IMR-90 (cell line): Measurements from ENCODE around the gene CCL13. TPM values are rescaled to one million over a fixed set of nuclear protein-coding genes. Genes with fewer than 3 reads are reported as not detected.

ENCODE experiments used
- ATAC-seq: fragments of 200-7000 bp; cut with Tn5 transposase; 2 replicates; pipeline ENCODE4 v1.9.1; 2020; ENCODE audit warnings: low read depth, mild to moderate bottlenecking, moderate library complexity
- BruUV-seq: library from RNA; stranded (reverse); fragments of 400-500 nt; replicated peaks from 2 replicates; lab custom pipeline; 2021; lab: Mats Ljungman, UMichigan
- CTCF ChIA-PET: fragments of 300-600 bp; formaldehyde crosslinking; extraction: SDS; loops from one replicate; lab custom pipeline; 2021; ENCODE audit warnings: antibody characterized with exemption; lab: Yijun Ruan, JAX
- POLR2A ChIA-PET: fragments of 300-600 bp; sonication (Branson Sonifier 250); formaldehyde crosslinking; loops from one replicate; lab custom pipeline; 2022; ENCODE audit warnings: antibody characterized with exemption; ENCODE audit not compliant: unreplicated experiment; lab: Charles Lee
- DNase-seq: peaks from one replicate; pipeline ENCODE4 v3.0.0; 2013
- H2AFZ ChIP-seq: replicated peaks from 2 replicates; pipeline ENCODE3; 2013; ENCODE audit warnings: low read length, mild to moderate bottlenecking; ENCODE audit not compliant: poor library complexity
- H2AK5ac ChIP-seq: 2 replicates; pipeline ENCODE4 v1.6.1; 2013; ENCODE audit warnings: low read depth, low read length, inconsistent platforms
- H2AK9ac ChIP-seq: replicated peaks from 2 replicates; pipeline ENCODE3; 2013; ENCODE audit warnings: mild to moderate bottlenecking, low read depth, low read length, moderate library complexity; ENCODE audit not compliant: poor library complexity
- H2BK120ac ChIP-seq: 2 replicates; pipeline ENCODE4 v1.6.1; 2013; ENCODE audit warnings: low read depth, low read length, inconsistent platforms
- H2BK15ac ChIP-seq: 3 replicates; pipeline ENCODE4 v1.6.1; 2013; ENCODE audit warnings: low read depth, low read length, inconsistent platforms
- H2BK20ac ChIP-seq: 2 replicates; pipeline ENCODE4 v1.6.1; 2013; ENCODE audit warnings: low read depth, mild to moderate bottlenecking, inconsistent platforms, low read length, moderate library complexity
- H2BK5ac ChIP-seq: 2 replicates; pipeline ENCODE4 v1.6.1; 2013; ENCODE audit warnings: mild to moderate bottlenecking, low read depth, low read length, inconsistent platforms; ENCODE audit not compliant: poor library complexity, severe bottlenecking
- H3K14ac ChIP-seq: replicated peaks from 2 replicates; pipeline ENCODE4 v1.6.1; 2013; ENCODE audit warnings: low read depth, low read length, inconsistent platforms
- H3K18ac ChIP-seq: 2 replicates; pipeline ENCODE4 v1.6.1; 2013; ENCODE audit warnings: low read depth, low read length, control low read depth
- H3K23ac ChIP-seq: 2 replicates; pipeline ENCODE4 v1.6.1; 2013; ENCODE audit warnings: low read depth, low read length, inconsistent platforms
- H3K27ac ChIP-seq: 2 replicates; pipeline ENCODE4 v1.5.1; 2013; ENCODE audit warnings: mild to moderate bottlenecking, control low read depth, low read length; ENCODE audit not compliant: insufficient read depth
- H3K27me3 ChIP-seq: 2 replicates; pipeline ENCODE4 v1.6.1; 2013; ENCODE audit warnings: low read length; ENCODE audit not compliant: control insufficient read depth, insufficient read depth
- H3K36me3 ChIP-seq: 2 replicates; pipeline ENCODE4 v1.6.1; 2013; ENCODE audit warnings: low read length, mixed read lengths; ENCODE audit not compliant: control insufficient read depth, insufficient read depth
- H3K4ac ChIP-seq: 2 replicates; pipeline ENCODE4 v1.6.1; 2013; ENCODE audit warnings: low read depth, low read length, inconsistent platforms
- H3K4me1 ChIP-seq: 2 replicates; pipeline ENCODE4 v1.6.1; 2013; ENCODE audit warnings: low read length, mixed read lengths; ENCODE audit not compliant: control insufficient read depth, insufficient read depth
- H3K4me2 ChIP-seq: 2 replicates; pipeline ENCODE4 v1.6.1; 2013; ENCODE audit warnings: low read depth, mild to moderate bottlenecking, control low read depth, low read length, moderate library complexity
- H3K4me3 ChIP-seq: 2 replicates; pipeline ENCODE4 v1.5.1; 2013; ENCODE audit warnings: low read depth, mild to moderate bottlenecking, control low read depth, low read length, moderate library complexity; ENCODE audit not compliant: insufficient read depth
- H3K56ac ChIP-seq: 2 replicates; pipeline ENCODE4 v1.6.1; 2013; ENCODE audit warnings: low read length, inconsistent platforms; ENCODE audit not compliant: insufficient read depth; ENCODE audit errors: extremely low read depth
- H3K79me1 ChIP-seq, 2 experiments: 2 replicates each; pipeline ENCODE4 v1.6.1; 2013; ENCODE audit warnings: low read length in 2 of 2, inconsistent platforms in 1 of 2, low read depth in 1 of 2
- H3K9ac ChIP-seq: 2 replicates; pipeline ENCODE4 v1.6.1; 2013; ENCODE audit warnings: low read depth, low read length, control low read depth
- H3K9me1 ChIP-seq: 2 replicates; pipeline ENCODE4 v1.6.1; 2013; ENCODE audit warnings: low read length, inconsistent platforms; ENCODE audit not compliant: insufficient read depth
- H3K9me3 ChIP-seq: 2 replicates; pipeline ENCODE4 v1.6.1; 2013; ENCODE audit warnings: low read length; ENCODE audit not compliant: control insufficient read depth, insufficient read depth
- H4K20me1 ChIP-seq: 2 replicates; pipeline ENCODE4 v1.6.1; 2013; ENCODE audit warnings: low read length, inconsistent platforms; ENCODE audit not compliant: insufficient read depth
- H4K5ac ChIP-seq: 2 replicates; pipeline ENCODE4 v1.6.1; 2013; ENCODE audit warnings: mild to moderate bottlenecking, low read depth, low read length, control low read depth
- H4K8ac ChIP-seq, 2 experiments: 2 replicates each; pipeline ENCODE4 v1.6.1; 2013; ENCODE audit warnings: low read depth in 2 of 2, low read length in 2 of 2, control low read depth in 1 of 2, inconsistent platforms in 1 of 2
- H4K91ac ChIP-seq: 2 replicates; pipeline ENCODE4 v1.6.1; 2013; ENCODE audit warnings: low read depth, low read length, inconsistent platforms; ENCODE audit not compliant: insufficient read depth
- BHLHE40 ChIP-seq: fragments of 150-350 bp; IDR thresholded peaks from 2 replicates; pipeline ENCODE4 v1.6.1; 2016; ENCODE audit warnings: mild to moderate bottlenecking, low read depth, low read length
- CEBPB ChIP-seq: IDR thresholded peaks from 2 replicates; pipeline ENCODE4 v1.6.1; 2012; ENCODE audit warnings: low read depth, low read length, improper control_type of control experiment
- CHD1 ChIP-seq: IDR thresholded peaks from 2 replicates; pipeline ENCODE4 v1.6.1; 2012; ENCODE audit warnings: low read depth, low read length, improper control_type of control experiment
- FOS ChIP-seq: fragments of 150-350 bp; IDR thresholded peaks from 2 replicates; pipeline ENCODE4 v1.6.1; 2016; ENCODE audit warnings: low read depth, low read length
- MAFK ChIP-seq: IDR thresholded peaks from 2 replicates; pipeline ENCODE4 v1.6.1; 2012; ENCODE audit warnings: low read depth, low read length, improper control_type of control experiment
- MAZ ChIP-seq: IDR thresholded peaks from 2 replicates; pipeline ENCODE4 v1.6.1; 2012; ENCODE audit warnings: low read depth, mild to moderate bottlenecking, low read length, improper control_type of control experiment, moderate library complexity, borderline replicate concordance
- MXI1 ChIP-seq: IDR thresholded peaks from 2 replicates; pipeline ENCODE4 v1.6.1; 2012; ENCODE audit warnings: low read depth, mild to moderate bottlenecking, low read length, moderate library complexity, borderline replicate concordance
- NFE2L2 ChIP-seq: fragments of 150-350 bp; IDR thresholded peaks from 2 replicates; pipeline ENCODE4 v1.6.1; 2016; ENCODE audit warnings: low read depth, mild to moderate bottlenecking, low read length
- POLR2A ChIP-seq: IDR thresholded peaks from 2 replicates; pipeline ENCODE4 v1.6.1; 2012; ENCODE audit warnings: mild to moderate bottlenecking, low read depth, low read length
- RAD21 ChIP-seq: IDR thresholded peaks from 2 replicates; pipeline ENCODE4 v1.6.1; 2012; ENCODE audit warnings: low read length, improper control_type of control experiment
- RFX5 ChIP-seq: IDR thresholded peaks from 2 replicates; pipeline ENCODE4 v1.8.0; 2012; ENCODE audit warnings: low read depth, mild to moderate bottlenecking, low read length, moderate library complexity
- SMC3 ChIP-seq: fragments of 150-350 bp; IDR thresholded peaks from 2 replicates; pipeline ENCODE4 v1.6.1; 2016; ENCODE audit warnings: low read depth, mild to moderate bottlenecking, antibody characterized with exemption, low read length, moderate library complexity
- dilution Hi-C: fragments of 300-500 bp; cut with HindIII; formaldehyde crosslinking; loops from one replicate; pipeline ENCODE4 v1.14.3; 2018; ENCODE audit warnings: low sequenced_read_pairs; ENCODE audit not compliant: unreplicated experiment
- in situ Hi-C: fragments of 300-500 bp; cut with MboI; formaldehyde crosslinking; loops from 3 replicates; pipeline ENCODE4 v1.14.3; 2019; ENCODE audit warnings: low sequenced_read_pairs, inconsistent platforms, mixed read lengths
- intact Hi-C: fragments of 100-400 bp; cut with micrococcal nuclease; formaldehyde crosslinking; loops from 2 replicates; pipeline ENCODE4 v1.10.0; 2022
- polyA plus RNA-seq, 3 experiments: library from polyadenylated mRNA; depleted of rRNA; stranded (reverse); fragments of >200 nt; gene quantifications; 2 replicates each; pipeline ENCODE4 v1.2.3, GENCODE V29; 2012; ENCODE audit warnings: low replicate concordance in 1 of 3
- total RNA-seq: library from RNA; depleted of rRNA; stranded (reverse); fragments of >200 nt; gene quantifications from 2 replicates; pipeline ENCODE4 v1.2.3, GENCODE V29; 2012
- TF ChIP-seq, protein P1 (sequence below): fragments of 150-350 bp; IDR thresholded peaks from 2 replicates; pipeline ENCODE4 v1.6.1; 2017; ENCODE audit warnings: mild to moderate bottlenecking, antibody characterized with exemption, low read length, low read depth
- TF ChIP-seq, protein P2 (sequence below): conservative IDR thresholded peaks from 2 replicates; pipeline ENCODE4 v1.5.1; 2012; ENCODE audit warnings: mild to moderate bottlenecking, low read depth, low read length, improper control_type of control experiment

CCL13 gene
- total and polyA plus RNA-seq, 2 of the 4 experiments (the other 2 are of a cell fraction), result 0.18 TPM; not detected in 1

DNA sequence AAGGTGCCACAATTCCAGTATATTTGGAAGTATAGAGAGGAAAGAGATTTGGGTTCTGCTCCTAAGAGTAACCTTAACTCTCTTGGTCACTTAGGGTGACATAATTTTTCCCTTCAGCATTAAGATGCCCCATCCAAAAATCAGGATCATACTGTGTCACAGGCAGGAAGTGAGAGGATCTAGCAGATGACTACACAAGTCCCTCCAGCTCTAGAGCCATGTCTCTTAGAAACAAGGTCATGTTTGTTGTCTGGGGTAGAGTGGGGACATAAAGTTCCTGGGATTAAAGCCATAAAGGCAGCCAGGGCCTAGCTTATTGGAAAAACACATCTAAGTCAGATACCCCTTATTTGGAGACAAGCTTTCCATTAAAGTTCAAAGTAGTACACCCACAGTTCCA is 34.3 kb upstream of the CCL13 start:
- H2BK15ac ChIP-seq, result no peak overlapping the region
- H2AK5ac ChIP-seq, result no peak overlapping the region
- no peak for DNase-seq
- H4K5ac ChIP-seq, result no peak overlapping the region
- H3K4me2 ChIP-seq, result no peak overlapping the region
- H3K79me1 ChIP-seq, result no peaks in the 10 kb centered on the region
- no peak overlapping the region for H3K27ac ChIP-seq
- no peak overlapping the region for H3K4me3 ChIP-seq
- ChIA-PET CTCF (interaction anchor here (0.6 to 1.0 kb wide), 2 partner anchors 9 to 69 kb away, joined by 3 read pairs; no protein-coding TSS in a partner anchor), POLR2A (no interaction called here)
- H3K36me3 ChIP-seq, result no peaks in the 10 kb centered on the region
- no peak for ATAC-seq
- BruUV-seq, result no TSS peak
- in situ Hi-C loops (no loop called here), intact Hi-C loops (no loop called here), dilution Hi-C loops (no loop called here)
- no peaks in the 10 kb centered on the region; the same call in 1 of the 2 replicates for H3K27me3 ChIP-seq
- no peak overlapping the region for H3K23ac ChIP-seq
- no peak overlapping the region for H4K91ac ChIP-seq
- H3K4ac ChIP-seq, result no peak overlapping the region
- H3K9me3 ChIP-seq, result no peaks in the 10 kb centered on the region
- no peaks in the 10 kb centered on the region for H3K4me1 ChIP-seq
- no peak overlapping the region for H3K9ac ChIP-seq
- no peaks in the 10 kb centered on the region for H4K20me1 ChIP-seq
- TF ChIP-seq NFE2L2 (no peak), MXI1 (no peak), FOS (no peak), POLR2A (no peak), MAZ (no peak), CHD1 (no peak), MAFK (no peak), BHLHE40 (no peak), RAD21 (no peak), RFX5 (no peak), SMC3 (no peak), CEBPB (no peak)
- TF ChIP-seq, protein P1, sequence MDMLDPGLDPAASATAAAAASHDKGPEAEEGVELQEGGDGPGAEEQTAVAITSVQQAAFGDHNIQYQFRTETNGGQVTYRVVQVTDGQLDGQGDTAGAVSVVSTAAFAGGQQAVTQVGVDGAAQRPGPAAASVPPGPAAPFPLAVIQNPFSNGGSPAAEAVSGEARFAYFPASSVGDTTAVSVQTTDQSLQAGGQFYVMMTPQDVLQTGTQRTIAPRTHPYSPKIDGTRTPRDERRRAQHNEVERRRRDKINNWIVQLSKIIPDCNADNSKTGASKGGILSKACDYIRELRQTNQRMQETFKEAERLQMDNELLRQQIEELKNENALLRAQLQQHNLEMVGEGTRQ, result no peak
- TF ChIP-seq, protein P2, sequence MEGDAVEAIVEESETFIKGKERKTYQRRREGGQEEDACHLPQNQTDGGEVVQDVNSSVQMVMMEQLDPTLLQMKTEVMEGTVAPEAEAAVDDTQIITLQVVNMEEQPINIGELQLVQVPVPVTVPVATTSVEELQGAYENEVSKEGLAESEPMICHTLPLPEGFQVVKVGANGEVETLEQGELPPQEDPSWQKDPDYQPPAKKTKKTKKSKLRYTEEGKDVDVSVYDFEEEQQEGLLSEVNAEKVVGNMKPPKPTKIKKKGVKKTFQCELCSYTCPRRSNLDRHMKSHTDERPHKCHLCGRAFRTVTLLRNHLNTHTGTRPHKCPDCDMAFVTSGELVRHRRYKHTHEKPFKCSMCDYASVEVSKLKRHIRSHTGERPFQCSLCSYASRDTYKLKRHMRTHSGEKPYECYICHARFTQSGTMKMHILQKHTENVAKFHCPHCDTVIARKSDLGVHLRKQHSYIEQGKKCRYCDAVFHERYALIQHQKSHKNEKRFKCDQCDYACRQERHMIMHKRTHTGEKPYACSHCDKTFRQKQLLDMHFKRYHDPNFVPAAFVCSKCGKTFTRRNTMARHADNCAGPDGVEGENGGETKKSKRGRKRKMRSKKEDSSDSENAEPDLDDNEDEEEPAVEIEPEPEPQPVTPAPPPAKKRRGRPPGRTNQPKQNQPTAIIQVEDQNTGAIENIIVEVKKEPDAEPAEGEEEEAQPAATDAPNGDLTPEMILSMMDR, result no peak
- H3K14ac ChIP-seq, result no peak overlapping the region
- H3K18ac ChIP-seq, result no peak overlapping the region
- H4K8ac ChIP-seq, result no peak overlapping the region
- H2BK20ac ChIP-seq, result no peak overlapping the region
- no peak overlapping the region for H2AFZ ChIP-seq
- no peak overlapping the region for H2AK9ac ChIP-seq
- no peak overlapping the region for H2BK120ac ChIP-seq
- no peaks in the 10 kb centered on the region for H3K9me1 ChIP-seq
- H3K56ac ChIP-seq, result no peak overlapping the region
- H2BK5ac ChIP-seq, result no peak overlapping the region
